NCI-H2227 (cell line): ENCODE results near the gene HACL1.
"Not testable (repeated sequence)": the region's sequence is repeated elsewhere in the genome, so short reads cannot be mapped to it uniquely, and the experiment has no call there.

ENCODE experiments used
- DNase-seq: peaks from one replicate; lab custom pipeline; 2025; ENCODE audit not compliant: unreplicated experiment; lab: John Stamatoyannopoulos, UW

Gene HACL1

GRCh38 chr3:15630646-15631350, 29.4 kb upstream of the HACL1 start:
- no peak for DNase-seq

DNA sequence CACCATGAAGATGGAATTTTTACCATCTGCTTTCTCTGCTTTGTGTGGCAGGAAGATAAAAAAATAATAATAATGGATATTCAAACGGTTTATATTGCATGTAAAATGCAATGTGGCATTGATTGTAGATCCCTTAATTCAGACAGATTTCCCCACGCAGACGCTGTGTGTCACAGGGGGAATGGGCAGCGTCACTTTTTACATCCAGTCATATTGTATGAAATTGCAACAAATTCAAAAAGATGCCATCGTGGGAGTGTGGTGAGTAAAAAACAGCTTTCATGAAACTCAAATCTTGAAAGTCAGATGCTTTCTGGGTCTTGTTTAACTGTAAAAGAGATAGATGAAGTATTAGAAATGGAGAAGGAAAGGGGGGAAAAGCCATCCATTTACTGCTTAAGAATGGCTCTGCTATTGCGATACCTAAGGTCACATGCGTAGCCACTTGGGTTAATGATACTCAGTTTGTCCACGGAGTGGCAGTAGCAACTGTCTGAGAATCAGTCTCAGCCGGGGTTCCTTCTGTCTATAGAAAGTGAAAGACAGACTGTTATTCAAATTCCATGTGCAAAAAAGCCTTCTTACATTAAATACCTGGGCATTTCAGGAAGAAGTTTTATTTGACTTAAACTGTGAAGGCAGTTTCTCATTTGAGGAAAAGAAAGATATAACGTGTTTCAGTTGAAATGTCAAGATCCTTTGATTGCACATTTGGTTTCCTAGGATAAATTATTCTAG, 28.7 kb upstream of the HACL1 start:
- peak; percentile 69 for DNase-seq

- DNase-seq = no peak
These were observed 27.6 kb upstream of the HACL1 start for GRCh38 chr3:15628967-15629366.

DNA sequence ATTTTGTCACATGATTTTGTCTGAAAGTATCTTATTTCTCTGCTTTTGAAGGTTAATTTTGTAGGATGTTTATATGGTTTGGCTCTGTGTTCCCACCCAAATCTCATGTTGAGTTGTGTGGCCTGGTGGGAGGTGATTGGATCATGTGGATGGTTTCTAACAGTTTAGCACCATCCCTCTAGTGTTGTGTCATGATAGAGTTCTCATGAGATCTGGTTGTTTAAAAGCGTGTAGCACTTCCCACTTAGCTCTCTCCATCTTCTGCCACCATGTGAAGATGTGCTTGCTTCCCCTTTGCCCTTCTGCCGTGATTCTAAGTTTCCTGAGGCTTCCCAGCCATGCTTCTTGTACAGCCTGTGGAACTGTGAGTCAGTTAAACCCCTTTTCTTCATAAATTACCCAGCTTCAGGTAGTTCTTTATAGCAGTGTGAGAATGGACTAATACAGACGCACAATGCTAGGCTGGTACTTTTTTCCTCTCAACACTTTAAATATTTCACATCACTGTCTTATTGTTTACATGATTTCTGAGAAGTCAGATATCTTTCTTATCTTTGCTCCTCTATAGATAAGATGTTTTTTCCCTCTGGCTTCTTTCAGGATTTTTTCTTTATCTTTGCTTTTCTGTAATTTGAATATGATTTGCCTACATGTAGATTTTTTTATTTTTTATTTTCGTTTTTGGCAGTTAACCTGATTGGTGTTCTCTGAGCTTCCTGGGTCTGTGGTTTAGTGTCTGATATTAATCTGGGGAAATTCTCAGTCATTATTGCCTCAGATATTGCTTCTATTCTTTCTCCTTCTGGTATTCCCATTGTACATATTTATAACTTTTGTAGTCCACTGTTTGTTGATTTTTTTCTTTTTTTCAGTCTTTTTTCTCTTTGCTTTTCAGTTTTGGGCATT, 22.4 kb upstream of the HACL1 start:
- no peak for DNase-seq

DNA sequence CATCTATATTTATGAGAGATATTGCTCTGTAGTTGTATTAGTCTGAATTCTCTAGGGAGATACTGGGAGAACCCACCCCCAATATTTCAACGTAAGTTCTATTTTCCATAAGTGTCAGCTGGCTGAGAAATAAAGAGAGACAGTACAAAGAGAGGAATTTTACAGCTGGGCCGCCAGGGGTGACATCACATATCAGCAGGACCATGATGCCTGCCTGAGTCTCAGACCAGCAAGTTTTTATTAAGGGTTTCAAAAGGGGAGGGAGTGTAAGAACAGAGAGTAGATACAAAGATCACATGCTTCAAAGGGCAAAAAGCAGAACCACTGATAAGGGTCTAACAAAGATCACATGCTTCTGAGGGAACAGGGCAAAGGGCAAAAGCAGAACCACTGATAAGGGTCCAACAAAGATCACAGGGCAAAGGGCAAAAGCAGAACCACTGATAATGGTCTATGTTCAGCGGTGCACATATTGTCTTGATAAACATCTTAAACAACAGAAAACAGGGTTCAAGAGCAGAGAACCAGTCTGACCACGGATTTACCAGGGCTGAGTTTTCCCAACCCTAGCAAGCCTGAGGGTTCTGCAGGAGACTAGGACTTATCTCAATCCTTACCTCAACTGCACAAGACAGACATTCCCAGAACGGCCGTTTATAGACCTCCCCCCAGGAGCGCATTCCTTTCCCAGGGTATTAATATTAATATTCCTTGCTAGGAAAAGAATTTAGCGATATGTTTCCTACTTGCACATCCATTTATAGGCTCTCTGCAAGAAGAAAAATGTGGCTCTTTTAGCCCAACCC, 18.5 kb upstream of the HACL1 start:
- not testable (repeated sequence) for DNase-seq

GRCh38 chr3:15616053-15616452, 14.7 kb upstream of the HACL1 start:
- DNase-seq = no peak

GRCh38 chr3:15614958-15615357, 13.6 kb upstream of the HACL1 start:
- DNase-seq = no peak

GRCh38 chr3:15612001-15612400, 10.6 kb upstream of the HACL1 start:
- no peak for DNase-seq

DNA sequence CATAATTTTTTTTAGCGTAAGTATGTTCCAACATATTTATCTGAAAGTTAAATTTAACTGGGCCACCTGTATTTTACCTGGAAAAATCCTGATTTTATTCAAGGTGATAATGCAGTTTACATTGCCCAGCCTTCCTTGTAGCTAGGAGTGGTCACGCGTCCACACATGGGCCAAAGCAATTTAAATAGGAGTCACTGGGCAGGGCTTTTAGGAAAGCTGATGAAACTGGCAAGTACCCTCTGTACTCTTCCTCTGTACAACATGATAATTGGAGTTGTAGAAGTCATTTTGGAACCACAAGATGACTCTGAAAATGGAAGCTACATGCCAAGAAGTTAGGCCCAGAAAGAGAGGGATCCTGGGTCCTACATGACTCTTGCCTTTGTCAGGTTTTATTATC, 9.6 kb upstream of the HACL1 start:
- DNase-seq = no peak

GRCh38 chr3:15610082-15610759, 8.9 kb upstream of the HACL1 start:
- DNase-seq = no peak

GRCh38 chr3:15606434-15606891, 5.1 kb upstream of the HACL1 start:
- no peak for DNase-seq

GRCh38 chr3:15604584-15604983, 3.2 kb upstream of the HACL1 start:
- DNase-seq = not testable (repeated sequence)

GRCh38 chr3:15602816-15603215, 1.4 kb upstream of the HACL1 start:
- not testable (repeated sequence) for DNase-seq

- DNase-seq = no peak
These were observed 772 bp upstream of the HACL1 start for GRCh38 chr3:15602146-15602536.

- DNase-seq = no peak
These were observed 347 bp downstream of the HACL1 start for GRCh38 chr3:15601046-15601398.

- no peak for DNase-seq
These were observed 5.4 kb downstream of the HACL1 start for GRCh38 chr3:15595955-15596354.

DNA sequence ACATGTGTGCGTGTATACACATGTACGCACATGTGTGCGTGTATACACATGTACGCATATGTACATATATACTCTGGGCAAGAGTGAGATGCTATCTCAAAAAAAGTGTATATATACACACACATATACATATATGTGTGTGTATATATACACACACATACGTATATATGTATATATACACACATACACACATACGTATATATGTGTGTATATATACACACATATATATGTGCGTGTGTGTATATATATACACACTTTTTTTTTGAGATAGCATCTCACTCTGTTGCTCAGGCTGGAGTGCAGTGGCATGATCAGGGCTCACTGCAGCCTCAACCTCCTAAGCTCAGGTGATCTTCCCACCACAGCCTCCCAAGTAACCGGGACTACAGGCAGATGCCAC, 8.4 kb downstream of the HACL1 start:
- no peak for DNase-seq

DNA sequence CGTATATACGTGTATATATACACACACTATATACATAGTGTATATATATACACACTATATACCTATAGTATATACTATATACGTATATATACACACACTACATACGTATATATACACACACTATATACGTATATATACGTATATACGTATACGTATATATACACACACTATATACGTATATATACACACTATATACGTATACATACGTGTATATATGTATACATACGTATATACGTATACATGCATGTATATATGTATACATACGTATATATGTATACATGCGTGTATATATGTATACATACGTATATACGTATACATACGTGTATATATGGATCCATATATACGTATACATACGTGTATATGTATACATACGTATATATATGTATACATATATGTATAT, 9.4 kb downstream of the HACL1 start:
- DNase-seq = no peak

DNA sequence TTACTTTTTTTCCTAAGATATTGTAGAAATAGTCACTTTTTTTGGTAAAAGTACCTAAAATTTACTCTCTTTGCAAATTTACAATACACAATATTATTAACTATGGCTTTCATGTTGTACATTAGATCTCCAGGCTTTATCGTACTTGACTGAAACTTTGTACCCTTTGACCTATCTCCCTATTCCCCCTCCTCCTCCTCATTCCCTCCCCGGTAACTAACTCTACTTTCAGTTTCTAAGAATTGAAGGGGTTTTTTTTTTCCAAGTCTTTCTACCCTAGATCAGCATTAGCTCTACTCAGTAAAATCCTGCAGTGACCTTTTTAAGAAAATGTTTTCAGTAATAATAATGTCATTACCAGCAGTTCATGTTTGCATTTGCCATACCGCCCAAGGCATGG, 10.1 kb downstream of the HACL1 start:
- no peak for DNase-seq

- no peak for DNase-seq
These were observed 16.1 kb downstream of the HACL1 start for GRCh38 chr3:15585111-15585845.
